ENCODE measurements around the gene PARP14.
A peak's percentile ranks its signal among the peaks of the same experiment; 100 is the strongest.

The PARP14 gene, protein sequence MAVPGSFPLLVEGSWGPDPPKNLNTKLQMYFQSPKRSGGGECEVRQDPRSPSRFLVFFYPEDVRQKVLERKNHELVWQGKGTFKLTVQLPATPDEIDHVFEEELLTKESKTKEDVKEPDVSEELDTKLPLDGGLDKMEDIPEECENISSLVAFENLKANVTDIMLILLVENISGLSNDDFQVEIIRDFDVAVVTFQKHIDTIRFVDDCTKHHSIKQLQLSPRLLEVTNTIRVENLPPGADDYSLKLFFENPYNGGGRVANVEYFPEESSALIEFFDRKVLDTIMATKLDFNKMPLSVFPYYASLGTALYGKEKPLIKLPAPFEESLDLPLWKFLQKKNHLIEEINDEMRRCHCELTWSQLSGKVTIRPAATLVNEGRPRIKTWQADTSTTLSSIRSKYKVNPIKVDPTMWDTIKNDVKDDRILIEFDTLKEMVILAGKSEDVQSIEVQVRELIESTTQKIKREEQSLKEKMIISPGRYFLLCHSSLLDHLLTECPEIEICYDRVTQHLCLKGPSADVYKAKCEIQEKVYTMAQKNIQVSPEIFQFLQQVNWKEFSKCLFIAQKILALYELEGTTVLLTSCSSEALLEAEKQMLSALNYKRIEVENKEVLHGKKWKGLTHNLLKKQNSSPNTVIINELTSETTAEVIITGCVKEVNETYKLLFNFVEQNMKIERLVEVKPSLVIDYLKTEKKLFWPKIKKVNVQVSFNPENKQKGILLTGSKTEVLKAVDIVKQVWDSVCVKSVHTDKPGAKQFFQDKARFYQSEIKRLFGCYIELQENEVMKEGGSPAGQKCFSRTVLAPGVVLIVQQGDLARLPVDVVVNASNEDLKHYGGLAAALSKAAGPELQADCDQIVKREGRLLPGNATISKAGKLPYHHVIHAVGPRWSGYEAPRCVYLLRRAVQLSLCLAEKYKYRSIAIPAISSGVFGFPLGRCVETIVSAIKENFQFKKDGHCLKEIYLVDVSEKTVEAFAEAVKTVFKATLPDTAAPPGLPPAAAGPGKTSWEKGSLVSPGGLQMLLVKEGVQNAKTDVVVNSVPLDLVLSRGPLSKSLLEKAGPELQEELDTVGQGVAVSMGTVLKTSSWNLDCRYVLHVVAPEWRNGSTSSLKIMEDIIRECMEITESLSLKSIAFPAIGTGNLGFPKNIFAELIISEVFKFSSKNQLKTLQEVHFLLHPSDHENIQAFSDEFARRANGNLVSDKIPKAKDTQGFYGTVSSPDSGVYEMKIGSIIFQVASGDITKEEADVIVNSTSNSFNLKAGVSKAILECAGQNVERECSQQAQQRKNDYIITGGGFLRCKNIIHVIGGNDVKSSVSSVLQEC (N-terminal part only)

DNA sequence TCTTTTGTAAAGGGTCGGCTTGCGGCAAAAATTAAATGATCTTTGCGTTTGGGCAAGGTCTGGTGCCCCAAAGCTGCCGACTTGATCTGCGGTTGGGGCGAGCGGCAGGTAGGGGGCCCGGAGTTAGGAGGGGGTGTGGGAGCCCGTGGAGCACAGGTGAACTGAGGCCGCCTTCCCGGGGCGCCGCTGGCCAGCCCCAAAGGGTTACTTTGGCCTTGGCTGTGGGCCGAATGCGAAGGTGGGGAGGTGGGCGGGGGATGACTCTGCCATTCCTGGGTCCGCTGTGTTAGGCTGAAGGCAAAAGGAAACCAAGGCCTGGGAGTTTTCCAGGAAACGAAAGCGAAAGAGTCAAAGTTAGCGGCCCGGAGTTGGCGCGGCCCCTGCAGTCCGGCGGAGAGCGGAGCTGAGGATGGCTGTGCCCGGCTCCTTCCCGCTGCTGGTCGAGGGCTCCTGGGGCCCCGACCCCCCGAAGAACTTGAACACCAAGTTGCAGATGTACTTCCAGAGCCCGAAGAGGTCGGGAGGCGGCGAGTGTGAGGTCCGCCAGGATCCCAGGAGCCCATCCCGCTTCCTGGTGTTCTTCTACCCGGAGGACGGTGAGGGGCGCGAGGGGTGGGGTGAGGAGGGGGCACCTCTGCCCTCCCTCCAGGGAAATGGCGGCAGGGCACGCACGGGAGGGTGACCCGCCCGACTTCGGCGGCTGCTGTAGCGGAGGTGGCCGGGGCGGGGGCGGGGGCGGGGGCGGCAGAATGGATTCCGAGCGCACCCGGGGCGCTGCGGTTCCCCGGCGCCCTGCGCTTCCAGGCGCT is at the start of gene PARP14:
Gene PARP14, plus strand, starts transcription at position 365 of the 809 bp plus-strand sequence. Its CDS starts 45 bp downstream, at position 410.
- in situ Hi-C loops (cut with MboI; ENCODE audit: low pct_unique_long_range_greater_than_20kb, low sequenced_read_pairs, unreplicated experiment), result no loop called here
- DNase-seq (ENCODE audit: low spot score), result peak; percentile 69

GRCh38 chr3:122635789-122636188 is 44.9 kb upstream of the PARP14 start:
- TF ChIP-seq, protein P1, sequence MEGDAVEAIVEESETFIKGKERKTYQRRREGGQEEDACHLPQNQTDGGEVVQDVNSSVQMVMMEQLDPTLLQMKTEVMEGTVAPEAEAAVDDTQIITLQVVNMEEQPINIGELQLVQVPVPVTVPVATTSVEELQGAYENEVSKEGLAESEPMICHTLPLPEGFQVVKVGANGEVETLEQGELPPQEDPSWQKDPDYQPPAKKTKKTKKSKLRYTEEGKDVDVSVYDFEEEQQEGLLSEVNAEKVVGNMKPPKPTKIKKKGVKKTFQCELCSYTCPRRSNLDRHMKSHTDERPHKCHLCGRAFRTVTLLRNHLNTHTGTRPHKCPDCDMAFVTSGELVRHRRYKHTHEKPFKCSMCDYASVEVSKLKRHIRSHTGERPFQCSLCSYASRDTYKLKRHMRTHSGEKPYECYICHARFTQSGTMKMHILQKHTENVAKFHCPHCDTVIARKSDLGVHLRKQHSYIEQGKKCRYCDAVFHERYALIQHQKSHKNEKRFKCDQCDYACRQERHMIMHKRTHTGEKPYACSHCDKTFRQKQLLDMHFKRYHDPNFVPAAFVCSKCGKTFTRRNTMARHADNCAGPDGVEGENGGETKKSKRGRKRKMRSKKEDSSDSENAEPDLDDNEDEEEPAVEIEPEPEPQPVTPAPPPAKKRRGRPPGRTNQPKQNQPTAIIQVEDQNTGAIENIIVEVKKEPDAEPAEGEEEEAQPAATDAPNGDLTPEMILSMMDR (IDR thresholded peaks at IDR 0.05; ENCODE audit: extremely low read depth, insufficient read depth, missing control alignments), result no peak
- no peak for DNase-seq (ENCODE audit: low spot score)
- in situ Hi-C loops (cut with MboI; ENCODE audit: low pct_unique_long_range_greater_than_20kb, low sequenced_read_pairs, unreplicated experiment), result no loop called here

More for the DNA sequence above, at the start of gene PARP14:
- TF ChIP-seq, protein P1 (IDR thresholded peaks at IDR 0.05; ENCODE audit: extremely low read depth, insufficient read depth, missing control alignments), result peak; percentile 16

DNA sequence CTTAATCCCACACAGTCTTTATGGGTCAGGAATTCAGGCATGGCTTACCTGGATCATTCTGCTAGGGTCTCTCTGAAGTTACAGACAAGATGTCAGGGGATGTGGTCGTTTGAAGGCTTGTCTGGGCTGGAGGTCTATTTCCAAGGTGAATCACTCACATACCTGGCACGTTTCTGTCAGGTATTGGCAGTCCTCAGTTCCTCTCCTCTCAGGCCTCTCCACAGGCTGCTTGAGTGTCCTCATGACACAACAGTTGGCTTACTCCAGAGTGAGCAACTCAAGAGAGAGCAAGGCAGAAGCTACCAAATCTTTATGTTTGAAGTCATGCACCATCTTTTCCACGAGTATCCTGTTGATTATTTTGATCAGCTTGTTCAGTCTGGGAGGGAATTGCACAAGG is 43.9 kb upstream of the PARP14 start:
- DNase-seq (ENCODE audit: low spot score), result no peak
- TF ChIP-seq, protein P1 (IDR thresholded peaks at IDR 0.05; ENCODE audit: extremely low read depth, insufficient read depth, missing control alignments), result no peak
- in situ Hi-C loops (cut with MboI; ENCODE audit: low pct_unique_long_range_greater_than_20kb, low sequenced_read_pairs, unreplicated experiment), result no loop called here

DNA sequence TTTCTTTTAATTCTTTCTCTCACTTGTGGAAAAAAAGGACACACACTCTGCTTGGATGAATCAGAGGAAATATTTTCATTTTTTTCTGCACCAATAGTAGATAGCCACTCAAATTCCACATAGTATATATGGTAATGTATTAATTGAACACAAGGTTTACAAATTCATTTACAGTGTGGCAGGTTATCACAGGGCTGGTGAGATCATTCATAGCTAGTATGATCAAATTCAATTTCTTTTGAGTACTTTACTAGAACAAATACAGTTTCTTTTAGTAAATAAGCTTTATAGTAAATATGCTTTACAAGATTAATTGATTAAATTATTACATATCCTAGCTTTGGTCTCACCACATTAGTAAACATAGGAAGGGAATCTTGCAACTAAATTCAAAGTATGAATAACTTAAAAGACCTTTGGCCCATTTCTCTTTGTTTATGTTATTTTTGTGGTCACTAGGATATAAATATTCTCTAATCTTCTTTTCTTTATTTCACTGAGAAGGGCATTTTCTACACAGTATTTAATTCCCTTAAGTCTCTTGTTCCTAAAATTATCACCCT is 40.1 kb upstream of the PARP14 start:
- in situ Hi-C loops (cut with MboI; ENCODE audit: low pct_unique_long_range_greater_than_20kb, low sequenced_read_pairs, unreplicated experiment), result no loop called here
- TF ChIP-seq, protein P1 (IDR thresholded peaks at IDR 0.05; ENCODE audit: extremely low read depth, insufficient read depth, missing control alignments), result no peak
- DNase-seq (ENCODE audit: low spot score), result no peak

GRCh38 chr3:122642935-122643334 is 37.7 kb upstream of the PARP14 start:
- TF ChIP-seq, protein P1 (IDR thresholded peaks at IDR 0.05; ENCODE audit: extremely low read depth, insufficient read depth, missing control alignments), result no peak
- DNase-seq (ENCODE audit: low spot score), result peak; percentile 35
- in situ Hi-C loops (cut with MboI; ENCODE audit: low pct_unique_long_range_greater_than_20kb, low sequenced_read_pairs, unreplicated experiment), result no loop called here

All from GM13977 (cell line).